GM12878 (cell line): ENCODE results near the gene ZSCAN5B. TPM values are rescaled to one million over a fixed set of nuclear protein-coding genes. Genes with fewer than 3 reads are reported as not detected.
A peak's percentile ranks its signal among the peaks of the same experiment; 100 is the strongest.

Experiments used
- ATAC-seq: fragments of 200-7000 bp; cut with Tn5 transposase; 3 replicates; pipeline ENCODE4 v1.9.1; 2020; ENCODE audit warnings: mild to moderate bottlenecking, moderate library complexity
- BruUV-seq: library from RNA; stranded (reverse); fragments of 400-500 nt; replicated peaks from 2 replicates; lab custom pipeline; 2021; lab: Mats Ljungman, UMichigan
- CTCF ChIA-PET: fragments of 300-600 bp; sonication (Branson Sonifier 250); formaldehyde crosslinking; extraction: SDS; loops from one replicate; lab custom pipeline; 2021; ENCODE audit warnings: inconsistent platforms; lab: Yijun Ruan, JAX
- POLR2A ChIA-PET: fragments of 350-600 bp; formaldehyde crosslinking; extraction: SDS; loops from one replicate; lab custom pipeline; 2021; ENCODE audit warnings: inconsistent platforms; lab: Charles Lee
- RAD21 ChIA-PET: fragments of 300-600 bp; sonication (Branson Sonifier 250); formaldehyde crosslinking; loops from one replicate; lab custom pipeline; 2023; ENCODE audit warnings: antibody characterized with exemption; ENCODE audit not compliant: unreplicated experiment; lab: Charles Lee
- SMC1A ChIA-PET: fragments of 300-600 bp; sonication (Branson Sonifier 250); formaldehyde crosslinking; loops from one replicate; lab custom pipeline; 2023; ENCODE audit not compliant: unreplicated experiment, uncharacterized antibody; lab: Charles Lee
- DNase-seq: peaks from one replicate; pipeline ENCODE4 v3.0.0-alpha.2; 2011; ENCODE audit warnings: low read depth, low spot score
- FAIRE-seq: peaks from 3 replicates; lab custom pipeline; 2011; peaks lifted over from hg19 to GRCh38; lab: Jason Lieb, UNC
- H2AFZ ChIP-seq: 2 replicates; pipeline ENCODE4 v1.6.0; 2011; ENCODE audit warnings: low read depth, low read length, control low read depth; ENCODE audit not compliant: control insufficient read depth
- H3K27ac ChIP-seq: 2 replicates; pipeline ENCODE4 v1.5.1; 2011; ENCODE audit warnings: control low read depth; ENCODE audit not compliant: control insufficient read depth, insufficient read depth
- H3K27me3 ChIP-seq, 2 experiments: replicated peaks in 1 of 2; 2 replicates each; pipeline versions ENCODE4 v1.6.0 to v1.6.1; 2011; ENCODE audit warnings: low read length in 1 of 2; ENCODE audit not compliant: control insufficient read depth in 2 of 2, insufficient read depth in 2 of 2
- H3K36me3 ChIP-seq, 2 experiments: 2 replicates each; pipeline ENCODE4 v1.5.1; 2011; ENCODE audit warnings: low read length in 1 of 2; ENCODE audit not compliant: control insufficient read depth in 2 of 2, insufficient read depth in 2 of 2
- H3K4me1 ChIP-seq: 2 replicates; pipeline ENCODE4 v1.6.1; 2011; ENCODE audit warnings: mild to moderate bottlenecking, low read length, moderate library complexity, mixed read lengths; ENCODE audit not compliant: control insufficient read depth, insufficient read depth
- H3K4me2 ChIP-seq: 2 replicates; pipeline ENCODE4 v1.6.0; 2011; ENCODE audit warnings: control low read depth; ENCODE audit not compliant: control insufficient read depth, insufficient read depth
- H3K4me3 ChIP-seq: fragments of 200-600 bp; sonication (generic); 2 replicates; pipeline ENCODE4 v1.5.1; 2016
- H3K79me2 ChIP-seq: 2 replicates; pipeline ENCODE4 v1.6.0; 2011; ENCODE audit warnings: low read length; ENCODE audit not compliant: control insufficient read depth, insufficient read depth
- H3K9ac ChIP-seq: 2 replicates; pipeline ENCODE4 v1.8.0; 2011; ENCODE audit warnings: low read length, control low read depth, mixed read lengths; ENCODE audit not compliant: control insufficient read depth, insufficient read depth
- H3K9me3 ChIP-seq: replicated peaks from 3 replicates; pipeline ENCODE4 v1.5.1; 2011; ENCODE audit warnings: mild to moderate bottlenecking, low read length; ENCODE audit not compliant: control insufficient read depth, insufficient read depth
- H4K20me1 ChIP-seq: 2 replicates; pipeline ENCODE4 v1.6.0; 2011; ENCODE audit not compliant: control insufficient read depth, insufficient read depth
- EED ChIP-seq: sonication (generic); IDR thresholded peaks from 2 replicates; pipeline ENCODE4 v1.6.1; 2016; ENCODE audit warnings: antibody characterized with exemption, low read depth
- ESRRA ChIP-seq: IDR thresholded peaks from 2 replicates; pipeline ENCODE4 v1.6.1; 2012; ENCODE audit warnings: mild to moderate bottlenecking, low read length, improper control_type of control experiment
- REST ChIP-seq: IDR thresholded peaks from 2 replicates; pipeline ENCODE4 v1.6.1; 2012; ENCODE audit warnings: mild to moderate bottlenecking, low read depth, low read length
- STAT3 ChIP-seq: IDR thresholded peaks from 2 replicates; pipeline ENCODE4 v1.6.1; 2011; ENCODE audit warnings: low read depth, low read length, improper control_type of control experiment
- WGBS: methylation state at CpG from one replicate; pipeline ENCODE4 v1.1.6; 2016; ENCODE audit warnings: low lambda C conversion rate; ENCODE audit not compliant: insufficient replicate concordance, insufficient coverage; ENCODE audit errors: missing lambda C conversion rate; 5-methylcytosine and 5-hydroxymethylcytosine counted together
- in situ Hi-C: fragments of 300-500 bp; cut with MboI; formaldehyde crosslinking; loops from 9 replicates; pipeline ENCODE4 v1.14.3; 2018; ENCODE audit warnings: mixed read lengths
- intact Hi-C: fragments of 100-400 bp; cut with micrococcal nuclease; formaldehyde crosslinking; loops from one replicate; pipeline ENCODE4 v1.14.2; 2022; ENCODE audit not compliant: unreplicated experiment
- polyA plus RNA-seq, 11 experiments: library from polyadenylated mRNA; depleted of rRNA in 4 of 11; unstranded in 6 of 11; stranded (reverse) in 5 of 11; fragments of >200 nt; fragmentation: Nextera tagmentation in 4 of 11; fragmentation: Illumina TruSeq in 1 of 11; extraction: Ambion mirVana in 4 of 11; extraction: Trizol in 1 of 11; gene quantifications; 1 replicate in 1 of 11; 2 replicates in 10 of 11; pipeline versions ENCODE4 v1.2.1 to v1.2.3, GENCODE V29; 2011 to 2016; ENCODE audit warnings: inconsistent platforms in 2 of 11, missing spikeins in 2 of 11, low read depth in 1 of 11
- total RNA-seq, 4 experiments: library from RNA; depleted of rRNA in 3 of 4; stranded (reverse); fragments of >200 nt in 3 of 4; fragmentation: Illumina TruSeq in 1 of 4; extraction: Trizol in 1 of 4; gene quantifications; 2 replicates each; pipeline versions ENCODE4 v1.2.1 to v1.2.3, GENCODE V29; 2013 to 2021

ZSCAN5B gene
- total and polyA plus RNA-seq, 10 of the 15 experiments (the other 5 are each of a cell fraction or from before 2014, with no cell fraction given): 0.04 TPM; not detected in 9

- TF ChIP-seq ESRRA: no peak
Observed at GRCh38 chr19:56174086-56174485, 23.5 kb downstream of the ZSCAN5B start (continued).

- Histone ChIP-seq H3K27ac (no peak overlapping the region), H3K36me3 (no peaks in the 10 kb centered on the region), H3K4me2 (no peak overlapping the region), H3K9ac (no peak overlapping the region), H3K27me3 (no peaks in the 10 kb centered on the region; a peak in 1 of 4 replicates), H2AFZ (no peak overlapping the region), H3K4me3 (no peak overlapping the region), H3K9me3 (no peaks in the 10 kb centered on the region), H3K4me1 (no peaks in the 10 kb centered on the region), H3K79me2 (no peaks in the 10 kb centered on the region), H4K20me1 (no peaks in the 10 kb centered on the region)
- in situ Hi-C loops (no loop called here), intact Hi-C loops (loop anchor here (5.0 kb wide), 1 partner anchor 162 kb away; no protein-coding TSS in a partner anchor)
- 79% methylated on average over 14 of the region's 14 CpGs for WGBS
- ChIA-PET RAD21 (interaction anchor here (1.0 kb wide), 1 partner anchor 89 kb away, joined by 3 read pairs; no protein-coding TSS in a partner anchor), CTCF (interaction anchor here (0.7 to 4.4 kb wide), 9 partner anchors 74 to 163 kb away, joined by 3 to 53 read pairs (median 7); no protein-coding TSS in a partner anchor), POLR2A (no interaction called here), SMC1A (interaction anchor here (1.2 to 1.5 kb wide), 2 partner anchors 88 to 104 kb away, joined by 4 to 5 read pairs; no protein-coding TSS in a partner anchor)
- no peak for TF ChIP-seq EED
- FAIRE-seq (no peak), ATAC-seq (no peak), DNase-seq (no peak)
- BruUV-seq: no TSS peak
Observed at GRCh38 chr19:56170261-56170660, 27.3 kb downstream of the ZSCAN5B start.

- intact Hi-C loops (no loop called here), in situ Hi-C loops (loop anchor here (5.0 kb wide), 1 partner anchor 90 kb away; no protein-coding TSS in a partner anchor)
- H4K20me1 ChIP-seq: no peaks in the 10 kb centered on the region
- no peak overlapping the region for H3K9ac ChIP-seq
- H3K27ac ChIP-seq: no peak overlapping the region
- H3K36me3 ChIP-seq: no peaks in the 10 kb centered on the region
- TF ChIP-seq REST: peak; percentile 79; the same call in 1 of the 2 replicates
- no peak for TF ChIP-seq STAT3
- no peak overlapping the region for H3K4me2 ChIP-seq
- no peaks in the 10 kb centered on the region for H3K79me2 ChIP-seq
- no peaks in the 10 kb centered on the region for H3K9me3 ChIP-seq
- FAIRE-seq (no peak), DNase-seq (no peak), ATAC-seq (no peak)
- H3K4me1 ChIP-seq: no peaks in the 10 kb centered on the region
- ChIA-PET RAD21 (interaction anchor here (1.5 kb wide), 1 partner anchor 86 kb away, joined by 7 read pairs; no protein-coding TSS in a partner anchor), CTCF (interaction anchor here (1.4 to 1.9 kb wide), 2 partner anchors 101 to 181 kb away, joined by 3 to 6 read pairs; no protein-coding TSS in a partner anchor), SMC1A (no interaction called here), POLR2A (no interaction called here)
- no peak overlapping the region for H3K4me3 ChIP-seq
- no peak overlapping the region for H2AFZ ChIP-seq
- H3K27me3 ChIP-seq: no peaks in the 10 kb centered on the region
- WGBS: 28% methylated on average over 7 of the region's 7 CpGs
- no TSS peak for BruUV-seq
Observed at GRCh38 chr19:56167064-56167578, 30.5 kb downstream of the ZSCAN5B start.
